GM12892 (cell line): ENCODE measurements around the gene MYPN.

Source experiments
- POLR2A ChIP-seq: IDR thresholded peaks from 2 replicates; pipeline ENCODE4 v1.6.1; 2011; ENCODE audit warnings: low read depth, low read length, control low read depth
- POLR2AphosphoS5 ChIP-seq: IDR thresholded peaks from 2 replicates; pipeline ENCODE4 v1.6.1; 2011; ENCODE audit warnings: low read depth, low read length, control low read depth
- TAF1 ChIP-seq: IDR thresholded peaks from 2 replicates; pipeline ENCODE4 v1.6.1; 2011; ENCODE audit warnings: low read depth, mild to moderate bottlenecking, control low read depth, low read length, borderline replicate concordance

GRCh38 chr10:68212721-68213352, 103.5 kb downstream of the MYPN start:
- no peak for TF ChIP-seq POLR2A
- no peak for TF ChIP-seq POLR2AphosphoS5
- TF ChIP-seq TAF1 = no peak
